Measurements from ENCODE around the gene NR4A3. TPM values are rescaled to one million over a fixed set of nuclear protein-coding genes. Genes with fewer than 3 reads are reported as not detected.
A peak's percentile ranks its signal among the peaks of the same experiment; 100 is the strongest.
"Not testable (repeated sequence)": the region's sequence is repeated elsewhere in the genome, so short reads cannot be mapped to it uniquely, and the experiment has no call there.

NR4A3 gene
- total RNA-seq, 2 donors from 2014 or later, result 15.8 to 19.9 TPM

GRCh38 chr9:99855467-99856176 lies 33.9 kb downstream of the NR4A3 start:
- peak in 1 of 2 donors; percentile 20 for TF ChIP-seq CTCF (IDR thresholded peaks at IDR 0.05)
- Histone ChIP-seq H3K27me3 (no peaks in the 10 kb centered on the region), H3K27ac (no peak overlapping the region), H3K9me3 (no peaks in the 10 kb centered on the region), H3K4me1 (no peaks in the 10 kb centered on the region), H3K4me3 (no peak overlapping the region), H3K36me3 (peaks cover 8% of the 10 kb centered on the region)
- no peak for DNase-seq (ENCODE audit: low spot score)

GRCh38 chr9:99857576-99857975 lies 35.9 kb downstream of the NR4A3 start:
- H3K36me3 ChIP-seq; DNase-seq (ENCODE audit: low spot score); H3K27ac ChIP-seq; H3K4me1 ChIP-seq; H3K4me3 ChIP-seq; H3K9me3 ChIP-seq; H3K27me3 ChIP-seq: not testable (repeated sequence)

GRCh38 chr9:99858087-99858486 lies 36.4 kb downstream of the NR4A3 start:
- no peak for DNase-seq (ENCODE audit: low spot score)
- Histone ChIP-seq H3K9me3 (no peaks in the 10 kb centered on the region), H3K4me3 (no peak overlapping the region), H3K36me3 (peaks cover under 1% of the 10 kb centered on the region), H3K27me3 (no peaks in the 10 kb centered on the region), H3K4me1 (no peaks in the 10 kb centered on the region), H3K27ac (no peak overlapping the region)
- no peak for TF ChIP-seq CTCF (IDR thresholded peaks at IDR 0.05)

- no peak for TF ChIP-seq CTCF (IDR thresholded peaks at IDR 0.05)
Observed at GRCh38 chr9:99859243-99859980, 37.7 kb downstream of the NR4A3 start.

GRCh38 chr9:99860266-99860665 lies 38.6 kb downstream of the NR4A3 start:
- Histone ChIP-seq H3K4me1 (no peaks in the 10 kb centered on the region), H3K9me3 (no peaks in the 10 kb centered on the region), H3K27ac (no peak overlapping the region), H3K27me3 (no peaks in the 10 kb centered on the region), H3K4me3 (no peak overlapping the region), H3K36me3 (no peaks in the 10 kb centered on the region)
- DNase-seq (ENCODE audit: low spot score), result no peak
- no peak for TF ChIP-seq CTCF (IDR thresholded peaks at IDR 0.05)

More at GRCh38 chr9:99859243-99859980, 37.7 kb downstream of the NR4A3 start:
- no peaks in the 10 kb centered on the region for H3K9me3 ChIP-seq
- H3K4me3 ChIP-seq, result no peak overlapping the region
- H3K36me3 ChIP-seq, result no peaks in the 10 kb centered on the region
- no peak for DNase-seq (ENCODE audit: low spot score)
- no peaks in the 10 kb centered on the region for H3K4me1 ChIP-seq
- no peak overlapping the region for H3K27ac ChIP-seq
- H3K27me3 ChIP-seq, result no peaks in the 10 kb centered on the region

GRCh38 chr9:99863955-99864354 lies 42.3 kb downstream of the NR4A3 start:
- no peak for TF ChIP-seq CTCF (IDR thresholded peaks at IDR 0.05)

More at GRCh38 chr9:99863955-99864354, 42.3 kb downstream of the NR4A3 start:
- Histone ChIP-seq H3K4me1 (no peaks in the 10 kb centered on the region), H3K27ac (no peak overlapping the region), H3K9me3 (no peaks in the 10 kb centered on the region), H3K36me3 (no peaks in the 10 kb centered on the region), H3K4me3 (no peak overlapping the region), H3K27me3 (no peaks in the 10 kb centered on the region)
- no peak for DNase-seq (ENCODE audit: low spot score)
